GM12878 (cell line): ENCODE measurements around the gene OGDHL.

Source experiments
- ATF2 ChIP-seq: IDR thresholded peaks from 2 replicates; pipeline ENCODE4 v1.6.1; 2012; ENCODE audit warnings: low read length, inconsistent platforms
- CBX5 ChIP-seq: sonication (generic); IDR thresholded peaks from 2 replicates; pipeline ENCODE4 v1.6.1; 2016; ENCODE audit warnings: low read depth, moderate library complexity, mild to moderate bottlenecking, inconsistent platforms
- GATAD2B ChIP-seq: fragments of 450-650 bp; conservative IDR thresholded peaks from 2 replicates; pipeline ENCODE4 v1.6.1; 2017; ENCODE audit warnings: low read depth, mild to moderate bottlenecking, moderate library complexity
- MXI1 ChIP-seq: fragments of 150-350 bp; IDR thresholded peaks from 2 replicates; pipeline ENCODE4 v1.6.1; 2011; ENCODE audit warnings: low read depth, mild to moderate bottlenecking, inconsistent platforms, low read length, improper control_type of control experiment
- POLR2A ChIP-seq: IDR thresholded peaks from 2 replicates; pipeline ENCODE4 v1.6.1; 2011; ENCODE audit warnings: low read depth, mild to moderate bottlenecking, low read length
- RFX5 ChIP-seq: IDR thresholded peaks from 2 replicates; pipeline ENCODE4 v1.6.1; 2011; ENCODE audit warnings: low read depth, low read length, improper control_type of control experiment
- SMC3 ChIP-seq: IDR thresholded peaks from 2 replicates; pipeline ENCODE4 v1.6.1; 2011; ENCODE audit warnings: low read length, improper control_type of control experiment, borderline replicate concordance
- ZNF592 ChIP-seq: fragments of 450-650 bp; IDR thresholded peaks from 2 replicates; pipeline ENCODE4 v1.6.1; 2017; ENCODE audit warnings: mild to moderate bottlenecking, moderate library complexity
- TF ChIP-seq, protein P1 (sequence below), 3 experiments: IDR thresholded peaks in 2 of 3; conservative IDR thresholded peaks in 1 of 3; 2 replicates each; pipeline ENCODE4 v1.5.1; 2011; ENCODE audit warnings: low read depth in 3 of 3, low read length in 3 of 3, mild to moderate bottlenecking in 3 of 3, control low read depth in 2 of 3, moderate library complexity in 2 of 3, inconsistent platforms in 1 of 3, mixed read lengths in 1 of 3; ENCODE audit not compliant: control insufficient read depth in 2 of 3, insufficient read depth in 1 of 3; ENCODE audit errors: extremely low read depth in 1 of 3

- TF ChIP-seq, protein P1, sequence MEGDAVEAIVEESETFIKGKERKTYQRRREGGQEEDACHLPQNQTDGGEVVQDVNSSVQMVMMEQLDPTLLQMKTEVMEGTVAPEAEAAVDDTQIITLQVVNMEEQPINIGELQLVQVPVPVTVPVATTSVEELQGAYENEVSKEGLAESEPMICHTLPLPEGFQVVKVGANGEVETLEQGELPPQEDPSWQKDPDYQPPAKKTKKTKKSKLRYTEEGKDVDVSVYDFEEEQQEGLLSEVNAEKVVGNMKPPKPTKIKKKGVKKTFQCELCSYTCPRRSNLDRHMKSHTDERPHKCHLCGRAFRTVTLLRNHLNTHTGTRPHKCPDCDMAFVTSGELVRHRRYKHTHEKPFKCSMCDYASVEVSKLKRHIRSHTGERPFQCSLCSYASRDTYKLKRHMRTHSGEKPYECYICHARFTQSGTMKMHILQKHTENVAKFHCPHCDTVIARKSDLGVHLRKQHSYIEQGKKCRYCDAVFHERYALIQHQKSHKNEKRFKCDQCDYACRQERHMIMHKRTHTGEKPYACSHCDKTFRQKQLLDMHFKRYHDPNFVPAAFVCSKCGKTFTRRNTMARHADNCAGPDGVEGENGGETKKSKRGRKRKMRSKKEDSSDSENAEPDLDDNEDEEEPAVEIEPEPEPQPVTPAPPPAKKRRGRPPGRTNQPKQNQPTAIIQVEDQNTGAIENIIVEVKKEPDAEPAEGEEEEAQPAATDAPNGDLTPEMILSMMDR (IDR thresholded peaks at IDR 0.05 in 2 of 3, conservative IDR thresholded peaks at IDR 0.05 in 1 of 3; ENCODE audit: control insufficient read depth in 2 of 3, extremely low read depth in 1 of 3, insufficient read depth in 1 of 3, low read depth in 3 of 3, low read length in 3 of 3) = no peak
- TF ChIP-seq MXI1 = no peak
- TF ChIP-seq GATAD2B = no peak
- TF ChIP-seq SMC3 = no peak
- no peak for TF ChIP-seq ZNF592
- no peak for TF ChIP-seq RFX5
- TF ChIP-seq POLR2A = no peak
- TF ChIP-seq ATF2 = no peak
- no peak for TF ChIP-seq CBX5
These were observed 26.1 kb downstream of the OGDHL start for GRCh38 chr10:49735848-49736563.
